KBM-7 (cell line): Measurements from ENCODE around the gene SLC7A10.

Source experiments
- DNase-seq: peaks from one replicate; pipeline ENCODE4 v3.0.0-alpha.2; 2015
- in situ Hi-C: fragments of 300-500 bp; cut with MboI; formaldehyde crosslinking; loops from 2 replicates; pipeline ENCODE4 v1.14.3; 2020; ENCODE audit warnings: low sequenced_read_pairs, low pct_unique_long_range_greater_than_20kb, mixed read lengths

The SLC7A10 gene

DNA sequence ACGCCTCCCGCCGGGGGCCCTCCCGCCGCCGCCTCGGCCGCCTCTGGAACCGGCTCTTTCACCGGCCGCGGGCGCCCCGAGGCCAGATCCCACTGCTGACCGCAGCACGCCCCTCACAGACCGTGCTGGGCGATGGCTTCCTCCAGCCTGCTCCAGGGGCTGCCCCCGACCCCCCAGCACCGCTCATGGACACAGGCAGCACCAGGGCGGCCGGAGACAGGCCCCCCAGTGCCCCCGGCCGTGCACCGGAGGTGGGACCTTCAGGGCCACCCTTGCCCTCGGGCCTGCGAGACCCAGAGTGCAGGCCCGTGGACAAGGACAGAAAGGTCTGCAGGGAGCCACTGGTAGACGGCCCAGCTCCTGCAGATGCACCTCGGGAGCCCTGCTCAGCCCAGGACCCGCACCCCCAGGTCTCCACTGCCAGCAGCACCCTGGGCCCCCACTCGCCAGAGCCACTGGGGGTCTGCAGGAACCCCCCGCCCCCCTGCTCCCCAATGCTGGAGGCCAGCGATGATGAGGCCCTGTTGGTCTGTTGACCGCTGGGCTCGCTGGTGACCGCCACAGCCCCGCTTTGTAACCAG lies 18.5 kb downstream of the SLC7A10 start:
- in situ Hi-C loops, result no loop called here
- DNase-seq, result no peak

DNA sequence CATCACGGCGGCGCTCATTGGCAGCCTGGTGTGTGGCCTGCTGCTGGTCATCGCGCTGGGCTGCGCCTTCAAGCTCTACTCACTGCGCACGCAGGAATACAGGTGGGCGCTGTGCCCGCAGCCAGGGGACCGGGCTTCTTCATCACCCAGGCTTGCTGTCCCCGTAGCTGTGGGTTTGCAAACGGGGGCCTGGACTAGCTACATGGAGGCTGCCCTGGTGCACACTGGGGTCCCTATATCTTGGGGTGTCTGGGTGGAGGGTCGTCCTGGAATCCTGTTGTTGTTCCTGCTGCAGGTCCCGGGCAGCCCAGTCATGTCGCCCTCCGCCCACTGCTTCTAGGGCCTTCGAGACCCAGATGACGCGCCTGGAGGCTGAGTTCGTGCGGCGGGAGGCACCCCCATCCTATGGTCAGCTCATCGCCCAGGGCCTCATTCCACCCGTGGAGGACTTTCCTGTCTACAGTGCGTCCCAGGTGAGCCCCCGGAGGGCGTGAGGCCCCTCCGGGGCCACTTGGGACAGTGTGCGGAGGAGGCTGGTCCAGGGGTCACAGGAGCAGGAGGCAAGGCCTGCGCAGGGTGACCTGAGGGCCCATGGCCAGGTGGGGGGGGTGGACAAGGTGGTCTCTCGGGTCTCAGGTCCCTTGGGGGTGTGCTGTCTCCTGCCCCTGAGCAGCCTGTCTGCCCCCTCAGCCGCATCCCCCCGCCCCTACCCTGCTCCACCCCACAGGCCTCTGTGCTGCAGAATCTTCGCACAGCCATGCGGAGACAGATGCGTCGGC lies 19.2 kb downstream of the SLC7A10 start:
- no peak for DNase-seq

DNA sequence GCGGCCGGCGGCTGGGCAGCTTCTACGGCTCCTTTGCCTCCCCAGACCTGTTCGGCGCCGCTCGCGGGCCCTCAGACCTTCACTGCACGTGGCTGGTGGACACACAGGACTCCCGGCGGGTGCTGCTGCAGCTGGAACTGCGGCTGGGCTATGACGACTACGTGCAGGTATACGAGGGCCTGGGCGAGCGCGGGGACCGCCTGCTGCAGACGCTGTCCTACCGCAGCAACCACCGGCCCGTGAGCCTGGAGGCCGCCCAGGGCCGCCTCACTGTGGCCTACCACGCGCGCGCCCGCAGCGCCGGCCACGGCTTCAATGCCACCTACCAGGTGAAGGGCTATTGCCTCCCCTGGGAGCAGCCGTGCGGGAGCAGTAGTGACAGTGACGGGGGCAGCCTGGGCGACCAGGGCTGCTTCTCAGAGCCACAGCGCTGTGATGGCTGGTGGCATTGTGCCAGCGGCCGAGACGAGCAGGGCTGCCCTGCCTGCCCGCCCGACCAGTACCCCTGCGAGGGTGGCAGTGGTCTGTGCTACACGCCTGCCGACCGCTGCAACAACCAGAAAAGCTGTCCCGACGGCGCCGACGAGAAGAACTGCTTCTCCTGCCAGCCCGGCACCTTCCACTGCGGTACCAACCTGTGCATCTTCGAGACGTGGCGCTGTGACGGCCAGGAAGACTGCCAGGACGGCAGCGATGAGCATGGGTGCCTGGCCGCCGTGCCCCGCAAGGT lies 20.0 kb downstream of the SLC7A10 start:
- in situ Hi-C loops, result no loop called here
- DNase-seq, result no peak

More for the DNA sequence above, 19.2 kb downstream of the SLC7A10 start:
- in situ Hi-C loops, result no loop called here

DNA sequence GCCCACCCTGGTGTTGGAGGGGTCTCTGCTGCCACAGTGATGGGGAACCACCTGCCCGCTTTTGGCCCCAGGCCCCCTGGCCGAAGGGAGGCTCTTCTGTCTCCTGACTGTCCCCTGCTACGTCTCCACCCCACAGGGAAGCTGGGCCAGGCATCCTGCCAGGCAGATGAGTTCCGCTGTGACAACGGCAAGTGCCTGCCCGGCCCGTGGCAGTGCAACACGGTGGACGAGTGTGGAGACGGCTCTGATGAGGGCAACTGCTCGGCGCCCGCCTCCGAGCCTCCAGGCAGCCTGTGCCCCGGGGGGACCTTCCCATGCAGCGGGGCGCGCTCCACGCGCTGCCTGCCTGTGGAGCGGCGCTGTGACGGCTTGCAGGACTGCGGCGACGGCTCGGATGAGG lies 20.5 kb downstream of the SLC7A10 start:
- DNase-seq, result no peak
- in situ Hi-C loops, result no loop called here

DNA sequence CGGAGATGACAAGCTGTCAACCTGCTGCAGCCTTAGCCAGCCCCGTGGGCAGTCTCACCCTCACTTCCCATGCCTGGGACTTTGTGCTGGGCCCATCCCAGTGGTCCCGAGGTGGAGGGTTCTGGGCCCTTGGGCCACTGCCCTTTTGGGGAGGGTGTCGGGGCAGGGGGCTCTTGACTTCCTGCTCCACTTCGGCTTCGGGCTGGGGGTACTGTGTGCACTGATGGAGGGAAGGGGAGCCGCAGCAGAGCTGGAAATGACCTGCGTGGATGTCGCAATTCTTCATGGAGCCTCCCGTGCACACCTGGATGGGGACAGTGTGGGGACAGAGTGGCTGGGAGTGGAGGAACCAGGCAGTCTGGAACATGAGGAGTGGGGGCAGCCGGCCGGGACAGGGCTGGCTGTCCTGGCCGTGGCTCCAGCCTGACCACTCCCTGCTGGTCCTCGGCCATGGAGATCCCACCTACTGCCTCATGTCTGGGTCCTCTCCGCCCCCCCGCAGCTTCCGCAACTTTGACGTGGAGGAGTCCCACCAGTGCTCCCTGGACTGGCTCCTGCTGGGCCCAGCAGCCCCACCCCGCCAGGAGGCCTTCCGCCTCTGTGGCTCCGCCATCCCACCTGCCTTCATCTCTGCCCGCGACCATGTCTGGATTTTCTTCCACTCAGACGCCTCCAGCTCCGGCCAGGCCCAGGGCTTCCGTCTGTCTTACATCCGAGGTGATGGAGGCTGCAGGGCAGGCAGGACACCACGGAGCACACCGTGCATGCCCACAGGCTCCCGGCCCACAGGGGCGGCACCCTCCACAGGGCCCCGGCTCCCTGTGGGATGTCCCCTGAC lies 21.3 kb downstream of the SLC7A10 start:
- DNase-seq, result no peak
- in situ Hi-C loops, result no loop called here

DNA sequence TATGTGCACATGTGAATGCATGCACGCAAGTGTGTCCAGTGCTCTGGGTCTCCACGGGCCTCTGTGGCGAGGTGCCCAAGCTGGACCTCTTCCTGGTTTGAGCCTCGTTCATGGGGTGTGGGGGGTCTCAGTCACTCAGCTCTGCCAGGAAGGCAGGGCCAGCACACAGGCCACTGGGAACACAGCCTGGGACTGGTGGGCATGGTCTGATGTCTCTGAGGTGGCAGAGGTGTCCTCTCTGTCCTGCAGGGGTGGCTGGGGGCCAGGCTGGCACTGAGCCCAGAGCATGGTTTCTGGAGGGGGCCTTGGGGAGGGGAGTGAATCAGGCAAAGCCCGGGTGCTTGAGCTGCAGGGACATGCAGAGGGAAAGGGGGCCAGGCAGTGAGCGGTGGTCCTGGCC lies 22.1 kb downstream of the SLC7A10 start:
- in situ Hi-C loops, result no loop called here
- no peak for DNase-seq

DNA sequence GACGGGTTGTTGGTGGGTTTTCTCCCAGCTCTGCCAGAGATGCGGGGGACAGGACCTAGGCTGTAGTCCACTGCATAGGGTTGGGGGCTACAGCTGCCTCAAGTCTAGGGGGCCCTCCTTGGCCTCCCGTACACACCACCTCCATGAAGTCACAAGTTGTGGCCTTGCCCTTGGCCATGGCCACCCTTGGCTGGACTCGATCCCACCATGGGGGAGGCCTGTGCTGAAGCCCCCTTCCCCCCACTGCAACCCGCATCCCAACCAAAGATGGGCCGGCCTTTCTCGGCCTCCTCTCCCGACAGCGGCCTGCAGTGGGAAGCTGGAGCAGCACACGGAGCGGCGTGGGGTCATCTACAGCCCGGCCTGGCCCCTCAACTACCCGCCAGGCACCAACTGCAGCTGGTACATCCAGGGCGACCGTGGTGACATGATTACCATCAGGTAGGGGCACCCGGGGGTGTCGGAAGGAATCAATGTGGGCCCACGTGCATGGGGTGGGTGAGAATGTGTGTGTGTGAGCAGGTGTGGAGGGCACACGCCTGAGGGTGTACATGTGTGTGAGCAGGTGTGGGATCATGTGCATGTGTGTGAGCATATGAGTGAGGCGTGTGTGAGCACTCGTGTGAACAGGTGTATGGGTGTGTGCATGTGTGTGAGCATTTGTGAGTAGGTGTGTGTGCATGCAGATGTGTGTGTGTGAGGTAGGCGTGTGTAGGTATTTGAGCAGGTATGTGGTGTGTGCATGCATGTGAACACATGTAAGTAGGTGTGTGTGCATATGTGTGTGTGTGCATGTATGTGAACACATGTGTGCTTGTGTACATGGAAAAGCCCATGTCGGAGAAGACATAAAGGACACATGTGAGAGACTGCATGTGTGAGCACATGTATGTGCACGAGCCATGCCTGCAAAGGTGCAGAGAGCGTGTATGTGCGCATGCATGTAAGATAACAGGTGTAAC lies 22.8 kb downstream of the SLC7A10 start:
- DNase-seq, result no peak
- in situ Hi-C loops, result no loop called here

DNA sequence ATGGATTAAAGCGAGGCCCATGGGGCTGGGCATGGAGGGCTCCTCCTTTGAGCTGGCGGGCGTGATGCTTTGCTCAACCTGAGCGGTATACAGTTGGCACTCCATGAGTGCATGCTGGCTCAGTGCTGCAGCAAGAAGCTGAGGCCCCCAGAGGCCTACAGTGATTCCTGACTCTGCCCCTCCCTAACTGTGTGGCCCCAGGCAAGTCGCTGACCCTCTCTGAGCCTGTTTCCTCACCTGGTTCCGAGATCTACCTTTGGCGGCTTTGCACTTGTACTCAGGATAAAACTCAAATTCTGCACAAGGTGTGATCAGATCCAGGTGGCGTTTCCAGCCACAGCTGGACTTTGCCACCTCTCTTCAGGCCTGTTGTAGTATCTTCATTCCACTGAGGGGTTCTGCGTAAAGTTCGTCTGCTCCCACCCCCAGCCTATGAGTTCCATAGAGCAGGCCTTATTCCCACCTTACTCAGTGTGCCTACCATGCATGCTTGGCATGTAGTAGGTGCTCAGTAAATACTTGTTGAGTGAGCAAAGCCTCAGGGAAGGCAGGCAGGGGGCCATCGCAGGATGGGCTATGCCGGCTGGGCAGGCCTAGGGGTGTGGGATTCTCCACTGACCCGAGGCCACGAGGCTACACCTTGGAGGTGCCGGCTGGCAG lies 23.6 kb downstream of the SLC7A10 start:
- DNase-seq, result no peak
- in situ Hi-C loops, result no loop called here

DNA sequence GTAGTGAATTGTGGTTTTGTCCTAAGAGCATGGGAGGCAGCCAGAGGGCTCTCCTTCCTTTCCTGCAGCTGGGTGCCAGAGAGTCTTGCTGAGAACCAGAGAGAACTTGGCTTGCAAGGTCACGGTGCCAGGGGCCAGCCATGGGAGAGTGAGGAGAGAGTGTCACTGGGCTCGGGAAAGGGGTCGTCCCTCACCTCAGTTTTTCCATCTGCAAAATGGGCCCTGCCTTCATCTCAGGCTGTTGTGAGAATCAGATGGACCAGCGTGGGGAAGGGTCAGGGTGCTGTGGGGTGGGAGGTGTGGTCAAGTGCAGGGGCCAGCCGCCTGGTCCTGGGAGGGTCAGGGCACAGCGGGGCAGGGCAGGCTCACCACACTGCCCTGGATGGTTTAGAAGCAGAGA lies 24.2 kb downstream of the SLC7A10 start:
- no peak for DNase-seq
- in situ Hi-C loops, result no loop called here

DNA sequence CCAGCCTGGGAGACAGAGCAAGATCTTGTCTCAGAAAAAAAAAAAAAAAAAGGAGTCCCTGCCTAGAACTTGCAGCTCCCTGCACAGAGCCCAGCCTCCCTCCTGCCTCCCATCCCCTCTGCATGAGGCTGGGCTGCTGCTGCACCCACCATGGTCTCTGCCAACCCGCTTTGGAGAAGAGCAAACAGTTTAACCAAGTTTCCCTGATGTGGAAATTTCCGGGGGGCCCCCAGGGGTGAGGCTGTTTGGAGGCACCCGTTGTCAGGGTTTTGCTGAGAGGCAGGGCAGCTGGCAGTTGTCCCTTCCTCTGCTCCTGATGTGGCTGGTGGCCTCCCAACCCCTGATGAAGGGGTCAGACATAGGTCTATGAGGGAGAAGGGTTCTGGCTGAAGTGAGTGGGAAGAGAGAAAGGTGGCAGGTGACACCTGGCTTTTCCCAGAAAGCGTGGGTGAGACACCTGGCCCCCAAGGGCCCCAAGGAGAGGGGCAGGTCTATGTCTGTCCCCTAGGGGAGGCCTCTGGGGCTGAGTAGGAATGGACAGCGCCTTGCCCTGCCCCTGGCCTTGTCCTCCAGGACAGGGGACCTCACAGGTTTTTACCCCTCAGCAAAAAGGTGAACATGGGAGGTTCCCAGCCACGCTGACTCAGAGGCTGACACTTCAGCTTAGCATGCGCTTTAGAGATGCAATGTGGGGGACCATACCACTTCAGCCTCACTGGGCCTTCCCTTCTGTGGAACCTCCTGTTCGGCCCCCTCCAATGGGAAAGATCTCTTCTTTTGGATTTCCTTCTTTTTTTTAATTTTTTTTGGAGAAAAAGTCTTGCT lies 26.0 kb downstream of the SLC7A10 start:
- no peak for DNase-seq
- in situ Hi-C loops, result no loop called here

DNA sequence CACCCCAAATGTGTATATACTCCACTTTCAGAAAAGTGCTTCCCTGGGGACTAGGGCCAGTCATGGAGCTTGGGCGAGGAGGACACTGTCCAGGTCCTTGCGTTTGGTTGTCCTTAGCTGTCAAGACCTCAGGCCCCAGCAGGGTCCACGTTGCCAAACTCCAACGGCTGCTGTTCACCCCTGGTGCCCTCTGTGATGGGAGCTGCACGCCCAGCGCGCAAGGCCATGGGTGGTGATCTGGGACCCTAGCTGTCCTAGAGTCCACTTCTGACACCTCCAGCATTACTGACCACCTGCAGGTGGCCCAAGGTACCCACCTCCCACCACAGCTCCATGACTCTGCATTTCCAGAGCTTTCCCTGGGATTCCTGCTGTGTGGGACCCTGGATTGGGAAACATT lies 27.5 kb downstream of the SLC7A10 start:
- no peak for DNase-seq
- in situ Hi-C loops, result no loop called here

DNA sequence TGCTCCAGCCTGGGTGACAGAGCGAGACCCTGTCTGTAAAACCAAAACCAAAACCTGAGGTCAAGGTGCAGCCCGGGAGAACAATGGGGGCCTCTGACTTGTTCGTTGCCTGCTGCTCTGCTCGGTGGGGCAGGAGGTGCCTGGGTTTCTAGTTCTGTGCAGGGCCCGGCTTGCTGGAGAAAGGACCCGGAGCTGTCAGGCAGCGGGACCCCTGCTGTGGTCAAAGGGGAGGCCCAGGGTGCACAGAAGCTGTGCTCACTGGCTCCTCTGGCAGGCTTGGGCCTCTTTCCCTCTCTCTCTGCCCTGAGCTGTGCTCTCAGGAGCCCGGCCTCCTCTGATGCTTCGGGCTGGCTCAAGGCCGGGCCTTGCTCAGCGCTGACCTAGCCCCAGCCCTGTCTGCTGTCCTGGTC lies 28.1 kb downstream of the SLC7A10 start:
- in situ Hi-C loops, result no loop called here
- DNase-seq, result no peak

DNA sequence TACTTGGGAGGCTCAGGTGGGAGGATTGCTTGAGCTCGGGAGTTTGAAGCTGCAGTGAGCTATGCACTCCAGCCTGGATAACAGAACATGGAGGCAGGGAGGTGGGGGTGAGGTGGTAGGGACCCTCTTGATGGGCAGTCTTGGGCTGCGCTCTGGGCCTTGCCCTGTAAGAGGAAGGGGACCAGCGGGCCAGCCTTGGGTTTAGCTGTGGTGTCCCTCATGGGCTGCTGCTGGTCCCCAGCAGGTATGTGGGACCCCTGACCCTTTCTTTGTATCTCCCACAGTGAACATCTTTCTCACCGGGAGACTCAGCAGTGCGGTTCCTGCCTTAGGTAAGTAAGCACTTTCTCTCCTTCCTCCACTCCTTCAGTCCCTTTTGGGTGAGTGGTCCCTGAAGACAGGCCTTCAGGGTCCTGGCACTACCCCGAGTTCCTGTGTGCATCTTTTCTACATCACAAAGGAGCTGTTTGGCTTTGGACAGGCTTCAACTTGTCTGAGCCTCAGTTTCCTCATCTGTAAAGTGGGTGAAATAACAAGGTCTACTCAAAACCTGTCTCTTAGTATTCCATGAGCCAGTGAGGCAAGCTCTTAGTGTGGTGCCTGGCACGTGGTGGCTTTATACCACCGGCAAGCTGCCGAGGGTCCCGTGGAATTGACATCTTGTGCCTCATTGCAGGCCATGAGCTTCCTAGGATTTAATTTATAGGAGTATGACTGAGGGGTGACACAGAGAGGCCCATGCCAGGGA lies 29.0 kb downstream of the SLC7A10 start:
- in situ Hi-C loops, result no loop called here

DNA sequence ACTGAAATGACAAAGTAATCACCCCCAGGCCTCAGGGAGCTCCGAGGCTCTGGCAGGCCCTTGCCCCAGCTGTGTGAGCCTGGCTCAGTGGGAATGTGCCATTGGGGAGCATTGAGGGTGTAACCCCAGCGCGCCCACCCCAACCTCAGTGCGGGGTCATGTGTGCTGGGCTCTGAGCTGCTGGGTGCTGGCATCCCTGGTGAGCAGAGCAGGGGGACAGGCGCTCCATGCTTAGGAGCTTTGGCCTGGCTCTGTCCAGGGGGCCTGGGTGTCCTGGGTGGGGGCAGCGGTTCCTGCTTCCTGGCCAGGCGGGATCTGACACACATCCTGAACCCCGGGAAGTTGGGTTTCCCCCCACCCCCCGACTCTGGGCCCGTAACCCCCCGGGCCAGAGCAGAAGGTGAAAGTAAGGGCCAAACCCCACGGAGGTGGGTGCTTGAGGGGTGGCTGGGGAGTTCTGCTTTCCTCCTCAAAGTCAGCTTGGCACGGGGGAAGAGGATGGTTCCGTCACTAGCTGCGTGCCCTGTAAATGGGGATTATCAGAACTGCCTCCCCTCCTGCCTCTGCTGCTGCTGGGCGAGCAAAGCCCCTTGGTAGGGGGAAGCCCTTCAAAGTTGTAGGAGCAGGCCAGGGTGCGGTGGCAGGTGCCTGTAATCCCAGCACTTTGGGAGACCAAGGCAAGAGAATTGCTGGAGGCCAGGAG lies 29.9 kb downstream of the SLC7A10 start:
- in situ Hi-C loops, result no loop called here
- DNase-seq, result no peak

More for the DNA sequence above, 29.0 kb downstream of the SLC7A10 start:
- DNase-seq, result no peak

DNA sequence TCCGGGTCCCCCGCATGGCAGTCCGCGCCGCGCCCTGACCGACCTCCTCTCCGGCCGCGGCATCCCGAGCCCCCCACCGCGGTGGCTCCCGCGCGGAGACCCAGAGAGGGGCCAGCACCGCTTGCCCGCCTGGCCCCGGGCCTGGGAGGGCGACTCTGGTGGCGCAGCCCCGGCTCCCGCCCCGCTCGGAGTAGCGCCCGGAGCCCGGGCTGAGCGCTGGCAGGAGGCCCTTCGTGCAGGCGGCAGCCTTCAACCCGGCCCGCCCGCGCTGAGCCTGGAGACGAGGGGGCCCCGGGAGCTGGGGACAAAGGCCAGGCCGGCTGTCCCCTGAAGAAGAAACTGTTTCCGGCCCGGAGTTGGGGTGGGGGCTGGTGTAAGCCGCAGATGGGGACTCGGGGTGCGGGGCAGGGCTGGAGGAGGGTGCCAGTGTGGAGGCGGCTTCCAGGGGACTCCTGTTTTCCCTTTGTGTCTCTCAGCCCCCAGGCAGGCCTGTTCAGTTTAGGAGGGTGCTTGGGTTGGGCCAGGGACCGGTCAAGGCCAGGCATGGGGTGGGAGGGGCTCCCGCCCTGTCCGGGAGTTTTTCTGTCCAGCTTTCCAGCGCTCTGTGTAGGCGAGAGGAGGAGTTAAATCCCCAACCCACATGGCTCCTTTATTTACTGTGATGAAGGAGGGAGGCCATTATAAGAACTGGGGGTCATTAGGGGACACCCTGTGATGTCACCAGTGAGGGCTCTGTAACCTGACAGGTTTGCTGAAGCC lies 30.6 kb downstream of the SLC7A10 start:
- in situ Hi-C loops, result no loop called here
- no peak for DNase-seq
